Panc1 (cell line): ENCODE measurements around the gene PTAR1. TPM values are rescaled to one million over a fixed set of nuclear protein-coding genes. Genes with fewer than 3 reads are reported as not detected.

Experiments
- ATAC-seq: fragments of 200-7000 bp; cut with Tn5 transposase; 2 replicates; pipeline ENCODE4 v1.9.1; 2020; ENCODE audit warnings: mild to moderate bottlenecking, moderate library complexity
- BruUV-seq: library from RNA; stranded (reverse); fragments of 400-500 nt; replicated peaks from 2 replicates; lab custom pipeline; 2021; lab: Mats Ljungman, UMichigan
- CTCF ChIA-PET: fragments of 300-600 bp; sonication (Branson Sonifier 250); formaldehyde crosslinking; loops from one replicate; lab custom pipeline; 2022; ENCODE audit warnings: antibody characterized with exemption; lab: Charles Lee
- POLR2A ChIA-PET: fragments of 300-600 bp; sonication (Branson Sonifier 250); formaldehyde crosslinking; loops from one replicate; lab custom pipeline; 2022; ENCODE audit warnings: antibody characterized with exemption; lab: Charles Lee
- DNase-seq: peaks from one replicate; pipeline ENCODE4 v3.0.0-alpha.2; 2010; ENCODE audit warnings: low read depth, low spot score
- H3K27ac ChIP-seq: 2 replicates; pipeline ENCODE4 v1.5.1; 2011; ENCODE audit warnings: mild to moderate bottlenecking, low read length, inconsistent platforms
- H3K27me3 ChIP-seq: fragments of 200-500 bp; sonication (Bioruptor generic); 2 replicates; pipeline ENCODE4 v1.6.0; 2014; ENCODE audit warnings: low read length, inconsistent platforms; ENCODE audit not compliant: control insufficient read depth, insufficient read depth
- H3K36me3 ChIP-seq: fragments of 200-500 bp; sonication (Bioruptor generic); 2 replicates; pipeline ENCODE4 v1.5.1; 2014; ENCODE audit warnings: inconsistent platforms, mild to moderate bottlenecking, low read length, moderate library complexity; ENCODE audit not compliant: control insufficient read depth, insufficient read depth
- H3K4me1 ChIP-seq: 2 replicates; pipeline ENCODE4 v1.5.1; 2011; ENCODE audit warnings: inconsistent platforms, mild to moderate bottlenecking, low read length, moderate library complexity; ENCODE audit not compliant: control insufficient read depth, insufficient read depth
- H3K4me3 ChIP-seq, 2 experiments: 2 replicates each; pipeline ENCODE4 v1.5.1; 2011 to 2012; ENCODE audit warnings: low read depth in 2 of 2, low read length in 2 of 2, mild to moderate bottlenecking in 2 of 2, inconsistent platforms in 1 of 2, moderate library complexity in 1 of 2
- H3K9me3 ChIP-seq: fragments of 200-500 bp; sonication (Bioruptor generic); 2 replicates; pipeline ENCODE4 v1.5.1; 2014; ENCODE audit warnings: low read depth, mild to moderate bottlenecking, inconsistent platforms, low read length, moderate library complexity; ENCODE audit not compliant: control insufficient read depth, insufficient read depth
- CTCF ChIP-seq: fragments of 450-650 bp; IDR thresholded peaks from 2 replicates; pipeline ENCODE4 v1.5.1; 2017; ENCODE audit warnings: mild to moderate bottlenecking
- POLR2AphosphoS5 ChIP-seq: IDR thresholded peaks from 2 replicates; pipeline ENCODE4 v1.6.1; 2012; ENCODE audit warnings: mild to moderate bottlenecking, low read depth, low read length, moderate library complexity
- REST ChIP-seq, 2 experiments: IDR thresholded peaks; 2 replicates each; pipeline ENCODE4 v1.6.1; 2011 to 2012; ENCODE audit warnings: low read depth in 2 of 2, control low read depth in 1 of 2, low read length in 1 of 2, mild to moderate bottlenecking in 1 of 2, moderate library complexity in 1 of 2; ENCODE audit not compliant: insufficient read depth in 1 of 2
- SIN3A ChIP-seq: IDR thresholded peaks from 2 replicates; pipeline ENCODE4 v1.6.1; 2012; ENCODE audit warnings: low read depth, mild to moderate bottlenecking, low read length, moderate library complexity, borderline replicate concordance; ENCODE audit not compliant: insufficient read depth
- TCF7L2 ChIP-seq: IDR thresholded peaks from 2 replicates; pipeline ENCODE4 v1.6.1; 2011; ENCODE audit warnings: mild to moderate bottlenecking, low read depth, low read length, inconsistent platforms
- in situ Hi-C: cut with HindIII; loops from 2 replicates; pipeline ENCODE4 v1.10.0; 2016; ENCODE audit warnings: low sequenced_read_pairs, low pct_unique_long_range_greater_than_20kb
- intact Hi-C: fragments of 100-400 bp; cut with micrococcal nuclease; formaldehyde crosslinking; loops from one replicate; pipeline ENCODE4 v1.10.0; 2022; ENCODE audit not compliant: unreplicated experiment
- total RNA-seq: library from RNA; stranded (reverse); gene quantifications from one replicate; pipeline ENCODE4 v1.2.1, GENCODE V29; 2021; ENCODE audit not compliant: unreplicated experiment

The PTAR1 gene
- total RNA-seq, 1 experiment from 2014 or later, result 26.0 TPM

GRCh38 chr9:69750085-69750484 lies 9.7 kb downstream of the PTAR1 start:
- ChIA-PET CTCF (no interaction called here), POLR2A (no interaction called here)
- Histone ChIP-seq H3K4me3 (no peak overlapping the region), H3K27ac (no peak overlapping the region), H3K4me1 (no peaks in the 10 kb centered on the region), H3K27me3 (no peaks in the 10 kb centered on the region), H3K9me3 (no peaks in the 10 kb centered on the region), H3K36me3 (no peaks in the 10 kb centered on the region; the same call in 1 of the 2 replicates)
- BruUV-seq, result no TSS peak
- intact Hi-C loops, result no loop called here
- TF ChIP-seq CTCF, result no peak
- no peak for TF ChIP-seq POLR2AphosphoS5
- no peak for TF ChIP-seq TCF7L2
- TF ChIP-seq REST (IDR thresholded peaks at IDR 0.05; ENCODE audit: insufficient read depth in 1 of 2, low read depth in 2 of 2, low read length in 1 of 2), result no peak
- no peak for TF ChIP-seq SIN3A
- in situ Hi-C loops, result no loop called here
- no peak for DNase-seq
- ATAC-seq, result no peak

GRCh38 chr9:69748304-69748703 lies 11.5 kb downstream of the PTAR1 start:
- Histone ChIP-seq H3K4me1 (no peaks in the 10 kb centered on the region), H3K4me3 (no peak overlapping the region), H3K36me3 (no peaks in the 10 kb centered on the region; the same call in 1 of the 2 replicates), H3K27me3 (no peaks in the 10 kb centered on the region), H3K9me3 (no peaks in the 10 kb centered on the region), H3K27ac (no peak overlapping the region)
- DNase-seq, result no peak
- ChIA-PET CTCF (no interaction called here), POLR2A (no interaction called here)
- intact Hi-C loops, result no loop called here
- BruUV-seq, result no TSS peak
- ATAC-seq, result no peak
- TF ChIP-seq SIN3A (no peak), REST (IDR thresholded peaks at IDR 0.05; ENCODE audit: insufficient read depth in 1 of 2, low read depth in 2 of 2, low read length in 1 of 2) (no peak), CTCF (no peak), TCF7L2 (no peak), POLR2AphosphoS5 (no peak)
- in situ Hi-C loops, result no loop called here
